Middle frontal gyrus (tissue), 1 donor: ENCODE results near the gene KHDC1.
"Not testable (repeated sequence)": the region's sequence is repeated elsewhere in the genome, so short reads cannot be mapped to it uniquely, and the experiment has no call there.

Experiments used
- DNase-seq: peaks from one replicate; pipeline ENCODE4 v3.0.0-alpha.2; 2015; ENCODE audit warnings: low spot score; ENCODE audit errors: extremely low spot score

KHDC1 gene

DNA sequence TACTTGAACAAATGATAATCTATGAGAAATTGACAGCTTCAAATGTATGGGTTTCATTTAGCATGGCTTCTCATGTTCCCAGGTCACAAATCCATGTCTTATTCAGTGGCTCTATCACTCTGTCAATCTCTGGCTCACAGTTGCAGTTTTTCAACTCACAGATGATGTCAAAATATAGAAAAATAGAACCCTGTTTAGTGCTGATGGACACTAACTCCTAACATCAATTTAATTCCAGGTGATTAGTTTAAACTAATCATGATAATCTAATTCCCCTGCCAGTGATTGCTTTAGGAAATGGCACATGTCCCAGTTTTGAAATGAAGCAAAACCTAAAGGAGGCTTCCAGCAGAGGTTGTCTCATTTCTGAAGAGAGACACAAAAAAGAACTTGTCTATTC is 13.0 kb downstream of the KHDC1 start:
- no peak for DNase-seq

DNA sequence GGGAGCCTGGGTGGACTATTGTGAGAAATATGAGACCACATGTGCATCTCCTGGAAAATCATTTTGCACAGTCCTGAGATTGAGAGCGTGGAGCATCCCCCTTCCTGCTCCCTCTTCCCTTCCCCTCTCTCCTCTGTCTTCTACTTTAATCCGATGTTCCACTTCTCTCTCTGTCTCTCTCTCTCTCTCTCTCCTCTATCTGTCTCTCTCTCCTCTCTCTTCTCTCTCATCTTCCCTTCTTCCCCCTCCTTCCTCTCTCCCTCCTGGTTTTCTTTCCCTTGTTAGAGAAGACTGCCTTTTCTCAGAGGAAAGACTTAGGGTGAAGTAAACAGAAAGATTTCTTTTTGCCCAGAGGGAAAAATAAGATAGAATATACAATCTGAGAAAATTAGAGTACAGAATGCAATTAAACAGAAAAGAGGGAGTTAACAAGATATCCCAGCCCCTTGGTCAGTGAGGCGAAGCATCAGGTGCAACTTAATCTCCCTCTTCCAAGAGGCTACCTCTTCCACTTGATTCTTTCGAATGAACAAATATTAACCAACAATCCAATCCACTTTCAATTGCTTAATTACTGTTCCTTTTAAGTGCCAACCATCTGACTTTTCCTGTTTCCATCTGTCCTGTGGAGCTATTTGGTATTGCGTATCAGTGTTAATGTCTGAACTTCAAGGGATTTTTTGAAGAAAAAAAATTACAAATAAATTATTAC is 14.6 kb downstream of the KHDC1 start:
- no peak for DNase-seq

DNA sequence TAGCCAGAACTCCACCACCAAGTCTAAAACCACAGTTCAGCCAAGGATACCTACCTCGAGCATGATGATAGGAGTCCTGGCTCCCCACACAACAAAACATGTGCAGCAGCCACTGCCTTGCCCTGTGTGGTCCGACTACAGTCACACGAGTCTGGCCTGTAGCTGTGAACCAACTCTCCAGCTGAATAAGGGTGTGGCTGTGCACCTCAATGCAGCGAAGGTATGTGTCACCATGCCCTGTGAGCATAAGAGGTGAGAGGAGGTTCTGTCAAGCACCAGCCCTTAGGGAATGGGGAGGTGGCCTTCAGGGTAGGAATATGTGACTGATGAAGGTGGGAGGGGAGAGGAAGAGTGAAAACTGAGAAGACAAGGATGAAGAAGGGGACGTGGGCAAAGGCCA is 21.0 kb downstream of the KHDC1 start:
- DNase-seq, result no peak

DNA sequence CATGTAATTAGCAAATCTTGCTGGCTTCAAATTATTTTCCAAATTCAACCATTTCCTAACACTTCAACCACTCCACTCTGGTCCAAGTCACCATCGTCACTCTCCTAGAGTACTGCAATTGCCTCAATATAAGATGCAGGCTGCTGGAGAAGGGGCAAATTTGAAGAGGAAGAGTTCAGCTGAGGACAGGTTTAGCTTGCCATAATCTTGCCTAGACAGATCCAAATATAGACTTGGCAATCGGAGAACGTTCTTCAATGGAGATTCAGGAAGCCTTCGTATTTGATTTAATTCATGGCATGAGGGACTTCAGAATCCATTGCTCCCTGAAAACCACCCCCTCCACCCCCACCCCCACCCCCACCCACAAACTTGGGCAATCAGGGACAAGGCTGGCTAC is 22.3 kb downstream of the KHDC1 start:
- no peak for DNase-seq

DNA sequence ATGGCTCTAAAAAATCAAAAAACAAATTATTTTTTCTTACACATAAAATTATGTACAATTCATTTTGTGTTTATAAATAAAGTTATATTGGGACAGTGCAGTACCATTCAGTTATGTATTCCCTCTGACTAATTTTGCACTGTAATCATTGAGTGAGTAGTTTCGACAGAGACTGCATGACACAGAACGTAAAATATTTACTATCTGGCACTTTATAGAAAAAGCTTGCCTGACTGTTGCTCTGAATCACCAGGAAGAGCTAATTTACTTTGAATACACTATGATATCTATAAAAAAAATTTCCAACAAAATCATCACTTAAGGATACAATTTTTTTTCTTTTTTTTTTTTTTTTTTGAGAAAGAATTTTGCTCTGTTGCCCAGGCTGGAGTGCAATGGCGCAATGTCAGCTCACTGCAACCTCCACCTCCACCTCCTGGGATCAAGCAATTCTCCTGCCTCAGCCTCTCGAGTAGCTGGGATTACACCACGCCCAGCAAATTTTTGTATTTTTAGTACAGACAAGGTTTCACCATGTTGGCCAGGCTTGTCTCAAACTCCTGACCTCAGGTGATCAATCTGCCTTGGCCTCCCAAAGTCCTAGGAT is 26.7 kb downstream of the KHDC1 start:
- DNase-seq, result no peak

DNA sequence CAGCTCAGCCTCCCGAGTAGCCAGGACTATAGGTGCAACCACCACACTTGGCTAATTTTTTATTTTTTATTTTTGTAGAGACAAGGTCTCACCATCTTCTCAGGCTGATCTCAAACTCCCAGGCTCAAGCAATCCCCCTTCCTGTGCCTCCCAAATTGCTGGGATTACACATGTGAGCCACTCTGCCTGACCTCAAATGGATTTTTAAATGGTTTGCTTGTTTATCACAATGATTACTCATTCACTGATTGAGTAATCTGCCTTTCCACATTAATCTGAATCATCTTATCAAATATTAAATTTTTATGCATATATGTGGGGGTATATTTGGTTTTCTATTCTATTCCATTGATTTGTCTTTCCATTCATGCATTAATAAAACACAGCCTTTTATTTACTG is 28.3 kb downstream of the KHDC1 start:
- no peak for DNase-seq

DNA sequence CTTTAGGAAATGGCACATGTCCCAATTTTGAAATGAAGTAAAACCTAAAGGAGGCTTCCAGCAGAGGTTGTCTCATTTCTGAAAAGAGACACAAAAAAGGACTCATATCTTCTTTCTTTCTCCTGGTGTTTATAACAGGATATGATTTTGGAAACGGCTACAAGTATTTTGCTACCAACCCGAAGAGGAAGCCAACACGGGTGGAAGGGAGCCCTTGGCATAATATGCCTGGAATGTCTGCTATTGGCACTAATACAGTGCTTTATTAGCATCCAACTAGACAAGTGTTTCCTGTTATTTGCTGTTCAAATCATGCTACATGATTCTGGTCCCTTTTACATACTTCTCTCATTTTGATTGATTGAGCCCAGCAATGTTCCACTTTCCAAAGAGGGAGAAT is 29.0 kb downstream of the KHDC1 start:
- not testable (repeated sequence) for DNase-seq

DNA sequence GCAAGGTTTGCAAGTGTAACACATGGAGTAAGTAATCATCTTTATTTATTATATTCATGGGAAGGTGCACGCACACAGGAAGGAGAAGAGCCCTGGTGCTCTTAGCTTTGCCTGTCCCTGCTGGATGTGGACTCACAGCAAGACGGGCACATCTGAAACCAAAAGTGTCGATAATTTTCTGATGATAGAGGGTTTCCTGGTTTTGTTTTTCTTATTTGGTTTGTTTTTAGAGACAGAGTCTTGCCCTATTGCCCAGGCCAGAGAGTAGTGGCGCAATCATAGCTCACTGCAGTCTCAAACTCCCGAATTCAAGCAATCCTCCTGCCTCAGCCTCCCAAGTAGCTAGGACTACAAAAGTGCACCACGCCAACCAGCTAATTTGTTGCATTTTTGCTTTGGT is 29.9 kb downstream of the KHDC1 start:
- DNase-seq, result no peak

DNA sequence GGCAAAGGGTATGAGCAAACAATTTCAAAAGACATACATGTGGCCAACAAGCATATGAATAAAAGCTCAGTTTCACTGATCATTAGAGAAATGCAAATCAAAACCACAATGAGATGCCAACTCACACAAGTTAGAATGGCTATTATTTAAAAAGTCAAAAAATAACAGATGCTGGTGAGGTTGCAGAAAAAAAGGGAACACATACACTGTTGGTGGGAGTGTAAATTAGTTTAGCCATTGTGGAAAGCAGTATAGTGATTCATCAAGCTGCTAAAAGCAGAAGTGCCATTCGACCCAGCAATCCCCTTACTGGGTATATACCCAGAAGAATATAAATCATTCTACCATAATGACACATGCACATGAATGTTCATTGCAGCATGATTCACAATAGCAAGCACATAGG is 31.0 kb downstream of the KHDC1 start:
- no peak for DNase-seq

DNA sequence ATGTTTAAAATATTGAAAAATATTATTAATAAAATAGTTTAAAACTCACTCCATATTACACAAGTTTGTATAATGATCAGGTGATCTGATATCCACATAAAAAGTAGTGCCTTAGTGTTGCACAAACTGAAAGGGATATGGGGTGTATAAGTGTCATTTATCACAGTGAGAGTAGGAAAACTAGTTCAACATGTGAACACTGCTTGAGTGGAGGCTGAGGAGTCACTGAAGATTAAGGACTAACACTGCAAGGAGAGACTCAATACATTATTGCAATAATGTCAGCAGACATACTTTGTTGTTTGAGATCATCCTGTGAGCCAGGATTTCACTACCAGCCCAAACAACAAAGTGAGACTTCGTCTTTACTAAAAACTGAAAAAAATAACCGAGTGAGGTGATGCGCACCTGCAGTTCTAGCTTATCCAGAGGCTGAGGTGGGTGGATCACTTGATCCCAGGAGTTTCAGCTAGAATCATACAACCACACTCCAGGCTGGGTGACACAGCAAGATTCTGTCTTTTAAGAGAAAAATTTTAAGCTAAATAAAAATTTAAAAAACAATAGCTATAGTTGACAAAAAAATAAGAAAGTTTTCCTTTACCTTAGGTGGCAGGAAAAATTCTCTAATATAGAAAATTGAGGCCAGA is 35.3 kb downstream of the KHDC1 start:
- no peak for DNase-seq

DNA sequence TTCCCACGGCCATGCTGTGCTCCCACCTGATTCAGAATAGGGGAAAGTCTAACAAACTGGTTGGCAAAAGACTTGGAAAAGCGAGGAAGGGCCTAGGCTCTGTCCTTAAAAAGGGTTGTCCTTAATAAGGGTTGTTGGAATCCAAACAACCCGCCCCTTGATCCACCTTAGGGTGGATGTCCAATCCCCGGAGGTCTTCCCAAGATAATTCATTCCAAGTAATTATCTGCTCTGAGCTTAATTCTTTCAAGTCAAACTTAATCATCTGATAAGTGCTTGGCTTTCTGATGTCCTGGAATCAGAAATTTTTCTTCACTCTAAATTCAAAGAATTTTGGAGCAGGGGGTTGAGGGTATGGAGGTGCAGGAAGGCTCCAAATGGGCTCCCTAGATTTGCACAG is 37.6 kb downstream of the KHDC1 start, which contains the start of gene KHDC1L:
Gene KHDC1L (minus strand): TSS at position 101 of the 400 bp plus-strand sequence. CDS start 88 bp downstream, at position 13.
- DNase-seq, result no peak

DNA sequence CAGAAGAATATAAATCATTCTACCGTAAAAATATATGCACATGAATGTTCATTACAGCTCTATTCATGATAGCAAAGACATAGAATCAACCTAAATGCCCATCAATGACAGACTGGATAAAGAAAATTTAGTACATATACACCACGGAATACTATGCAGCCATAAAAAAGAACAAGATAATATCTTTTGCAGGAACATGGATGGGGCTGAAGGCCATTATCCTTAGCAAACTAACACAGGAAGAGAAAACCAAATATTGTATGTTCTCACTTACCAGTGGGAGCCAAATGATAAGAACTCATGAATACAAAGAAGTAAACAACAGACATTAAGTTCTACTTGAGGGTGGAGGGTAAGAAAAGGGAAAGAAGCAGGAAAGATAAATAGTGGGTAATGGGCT is 46.1 kb downstream of the KHDC1 start:
- no peak for DNase-seq

DNA sequence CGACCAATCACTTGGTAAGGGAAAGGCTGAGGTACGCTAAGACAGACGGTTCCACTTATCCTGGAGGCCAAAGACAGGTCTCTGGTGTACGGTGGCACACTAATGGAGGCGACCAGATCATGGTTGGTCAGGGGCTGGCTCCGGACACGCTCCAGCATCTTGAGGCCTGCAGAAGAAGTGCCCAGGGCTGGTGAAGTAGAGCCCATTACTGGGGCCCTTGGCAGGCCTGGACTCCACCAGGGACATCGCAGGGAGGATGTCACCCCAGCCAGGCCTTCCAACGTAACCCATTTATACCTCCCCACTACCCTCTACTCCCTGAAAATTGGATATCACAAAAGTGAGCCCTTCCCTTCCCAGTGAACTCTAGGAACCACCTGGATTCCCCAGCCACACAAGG is 53.9 kb downstream of the KHDC1 start:
- no peak for DNase-seq

DNA sequence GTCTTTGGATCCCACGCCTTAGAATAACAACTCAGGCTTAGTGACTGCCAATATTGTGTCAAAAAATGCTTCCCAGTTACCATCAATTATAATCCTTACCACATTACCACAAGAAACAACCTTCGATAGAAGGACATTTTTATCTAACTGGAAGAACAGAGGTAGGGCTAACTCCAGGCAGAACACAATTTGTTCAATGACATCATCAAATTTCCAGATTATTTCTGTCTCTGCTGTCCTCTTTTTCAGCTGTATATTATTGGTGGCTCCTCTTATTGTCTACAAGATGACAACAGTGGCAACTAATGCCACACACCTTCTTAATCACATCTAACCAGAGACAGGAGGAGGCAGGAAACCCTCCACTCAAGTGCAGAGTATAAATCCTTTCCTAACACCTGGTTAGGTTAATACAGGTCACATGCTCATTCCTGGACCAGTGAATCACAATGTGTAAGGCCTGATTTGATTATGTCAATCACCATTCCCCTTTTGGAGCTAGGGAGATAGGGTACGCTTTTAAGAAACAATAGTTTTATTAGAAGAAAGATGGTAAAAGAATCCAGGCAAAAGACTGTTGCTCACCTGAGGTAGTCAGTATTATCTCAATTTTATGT is 55.7 kb downstream of the KHDC1 start:
- no peak for DNase-seq

DNA sequence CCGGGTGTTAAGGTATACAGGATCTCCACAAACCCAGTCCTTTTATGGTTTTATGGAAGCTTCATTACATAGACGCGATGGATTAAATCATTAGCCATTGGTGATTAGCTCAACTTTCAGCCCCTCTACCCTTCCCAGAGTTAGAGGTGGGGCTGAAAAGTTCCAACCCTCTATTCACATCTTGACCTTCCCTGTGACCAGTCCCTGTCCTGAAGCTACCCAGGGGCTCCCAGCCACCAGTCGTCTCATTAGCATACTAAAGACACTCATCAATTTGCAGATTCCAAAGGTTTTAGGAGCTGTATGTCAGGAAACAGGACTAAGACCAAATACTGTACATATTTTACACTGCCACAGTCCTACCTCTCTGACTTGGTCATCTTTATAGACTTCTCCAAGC is 58.7 kb downstream of the KHDC1 start:
- no peak for DNase-seq

DNA sequence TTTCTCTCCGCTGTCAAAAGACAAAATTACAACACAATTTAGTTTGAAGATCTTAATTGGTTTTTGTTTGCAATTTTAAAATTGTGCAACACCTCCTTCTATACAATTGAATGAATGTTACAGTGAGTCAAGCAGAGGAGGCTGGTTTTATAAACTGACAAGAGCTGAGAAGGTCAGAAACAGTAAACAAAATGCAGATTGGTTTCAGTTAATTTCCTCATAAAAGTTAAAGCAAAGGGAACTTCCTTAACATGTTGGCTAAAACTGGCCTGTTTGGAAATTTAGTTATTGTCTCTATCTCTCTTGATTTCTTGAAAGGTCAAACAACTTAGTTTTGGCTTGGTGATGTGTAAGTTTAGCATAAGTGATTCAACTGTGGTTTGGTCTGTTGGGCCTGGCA is 59.9 kb downstream of the KHDC1 start:
- DNase-seq, result no peak

DNA sequence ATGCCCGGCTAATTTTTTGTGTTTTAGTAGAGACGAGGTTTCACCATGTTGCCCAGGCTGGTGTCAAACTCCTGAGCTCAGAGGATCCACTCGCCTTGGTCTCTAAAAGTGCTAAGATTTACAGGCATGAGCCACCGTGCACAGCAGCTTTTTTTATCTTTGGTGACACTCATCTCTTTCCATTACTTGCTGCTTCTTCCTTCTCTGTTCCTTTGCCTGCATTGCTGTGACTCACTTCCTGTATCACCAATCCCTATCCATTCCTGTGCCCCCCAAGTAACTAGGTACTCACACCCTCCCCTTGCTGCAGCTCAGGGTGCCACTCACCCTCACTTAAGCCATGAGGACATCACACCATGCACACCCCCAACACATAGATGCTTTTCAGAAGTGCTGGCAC is 62.3 kb downstream of the KHDC1 start:
- DNase-seq, result no peak

DNA sequence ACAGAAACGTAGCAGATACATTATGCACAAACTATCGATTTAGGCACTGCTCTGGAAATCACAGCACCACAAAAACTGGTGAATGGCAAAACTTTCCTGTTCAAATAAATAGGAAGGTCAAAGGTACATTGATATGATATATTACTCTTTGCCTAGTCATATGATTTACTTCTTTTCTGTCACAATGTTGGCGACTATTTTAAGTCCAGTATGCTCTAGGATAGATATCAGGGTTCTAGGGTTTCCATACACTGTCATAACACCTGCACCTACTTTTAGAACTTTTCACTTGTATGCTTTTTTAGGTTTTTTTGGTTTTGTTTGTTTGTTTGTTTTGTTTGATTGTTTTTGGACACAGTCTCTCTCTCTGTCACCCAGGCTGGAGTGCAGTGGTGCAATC is 62.7 kb downstream of the KHDC1 start:
- no peak for DNase-seq

DNA sequence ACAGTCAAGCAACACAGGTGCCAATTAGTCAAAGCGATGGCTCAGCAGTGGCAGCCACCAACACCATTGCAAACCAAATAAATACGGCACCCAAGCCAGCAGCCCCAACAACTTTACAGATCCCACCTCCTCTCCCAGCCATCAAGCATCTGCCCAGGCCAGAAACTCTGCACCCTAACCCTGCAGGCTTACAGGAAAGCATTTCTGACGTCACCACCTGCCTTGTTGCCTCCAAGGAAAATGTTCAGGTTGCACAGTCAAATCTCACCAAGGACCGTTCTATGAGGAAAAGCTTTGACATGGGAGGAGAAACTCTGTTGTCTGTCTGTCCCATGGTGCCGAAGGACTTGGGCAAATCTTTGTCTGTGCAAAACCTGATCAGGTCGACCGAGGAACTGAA is 68.3 kb downstream of the KHDC1 start:
- no peak for DNase-seq

DNA sequence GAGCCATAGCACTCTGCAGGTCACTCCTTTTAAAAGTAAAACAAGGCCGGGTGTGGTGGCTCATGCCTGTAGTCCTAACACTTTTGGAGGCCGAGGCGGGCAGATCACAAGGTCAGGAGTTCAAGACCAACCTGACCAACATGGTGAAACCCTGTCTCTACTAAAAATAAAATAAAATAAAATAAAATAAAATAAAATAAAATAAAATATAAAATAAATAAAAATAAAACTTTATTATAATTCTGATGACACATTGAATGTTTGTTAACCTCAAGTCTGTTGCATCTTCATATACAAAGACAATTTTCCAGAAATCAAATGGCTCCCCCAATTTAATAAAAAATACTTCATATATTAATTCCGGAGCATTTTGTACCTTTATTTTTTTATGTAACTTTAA is 69.7 kb downstream of the KHDC1 start:
- DNase-seq, result not testable (repeated sequence)
